H1 (cell line): ENCODE results near the gene OR2V1. TPM values are rescaled to one million over a fixed set of nuclear protein-coding genes. Genes with fewer than 3 reads are reported as not detected.

Source experiments
- RFX5 ChIP-seq: IDR thresholded peaks from 2 replicates; pipeline ENCODE4 v1.6.1; 2011; ENCODE audit warnings: low read depth, low read length, improper control_type of control experiment, borderline replicate concordance
- polyA plus RNA-seq, 7 experiments: library from polyadenylated mRNA; depleted of rRNA in 3 of 7; stranded (reverse) in 5 of 7; unstranded in 2 of 7; fragments of >200 nt in 5 of 7; fragments of 200-250 nt in 2 of 7; gene quantifications; 1 replicate in 5 of 7; 2 replicates in 1 of 7; 4 replicates in 1 of 7; pipeline versions ENCODE4 v1.2.1 to v1.2.3, GENCODE V29; 2011 to 2013; ENCODE audit warnings: missing spikeins in 2 of 7, mixed read lengths in 2 of 7
- total RNA-seq: library from RNA; stranded (reverse); fragmentation: NEBNext Ultra II Directional; extraction: Animal tissue kit (Norgen Biotek cat#: 25700); gene quantifications from 2 replicates; pipeline ENCODE4 v1.2.1, GENCODE V29; 2021
- TF ChIP-seq, protein P1 (sequence below): IDR thresholded peaks from 2 replicates; pipeline ENCODE4 v1.6.1; 2012; ENCODE audit warnings: low read length, inconsistent platforms
- TF ChIP-seq, protein P2 (sequence below): IDR thresholded peaks from 2 replicates; pipeline ENCODE4 v1.6.1; 2011; ENCODE audit warnings: low read length, improper control_type of control experiment
- TF ChIP-seq, protein P3 (sequence below): IDR thresholded peaks from 2 replicates; pipeline ENCODE4 v1.6.1; 2012; ENCODE audit warnings: inconsistent platforms

OR2V1 gene
- total and polyA plus RNA-seq, 2 of the 8 experiments (the other 6 are each of a cell fraction or from before 2014, with no cell fraction given): not detected

DNA sequence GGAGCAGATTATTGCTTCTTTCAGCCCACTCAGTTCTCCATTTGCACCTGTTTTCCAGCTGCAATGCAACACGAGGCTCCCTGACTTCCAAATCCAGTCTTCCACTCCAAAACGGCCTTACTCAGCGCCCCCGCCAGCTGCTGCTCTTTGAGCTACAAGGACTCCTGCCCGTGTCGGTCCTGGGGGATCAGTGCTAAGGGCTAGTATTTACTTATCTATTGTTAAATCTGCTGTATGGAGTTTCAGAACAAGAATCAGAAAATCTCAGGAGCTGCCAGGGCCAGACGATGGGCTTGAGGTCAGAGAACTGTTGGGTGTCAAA, 44.1 kb downstream of the OR2V1 start (continued):
- TF ChIP-seq, protein P1, sequence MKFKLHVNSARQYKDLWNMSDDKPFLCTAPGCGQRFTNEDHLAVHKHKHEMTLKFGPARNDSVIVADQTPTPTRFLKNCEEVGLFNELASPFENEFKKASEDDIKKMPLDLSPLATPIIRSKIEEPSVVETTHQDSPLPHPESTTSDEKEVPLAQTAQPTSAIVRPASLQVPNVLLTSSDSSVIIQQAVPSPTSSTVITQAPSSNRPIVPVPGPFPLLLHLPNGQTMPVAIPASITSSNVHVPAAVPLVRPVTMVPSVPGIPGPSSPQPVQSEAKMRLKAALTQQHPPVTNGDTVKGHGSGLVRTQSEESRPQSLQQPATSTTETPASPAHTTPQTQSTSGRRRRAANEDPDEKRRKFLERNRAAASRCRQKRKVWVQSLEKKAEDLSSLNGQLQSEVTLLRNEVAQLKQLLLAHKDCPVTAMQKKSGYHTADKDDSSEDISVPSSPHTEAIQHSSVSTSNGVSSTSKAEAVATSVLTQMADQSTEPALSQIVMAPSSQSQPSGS: no peak
- TF ChIP-seq RFX5: no peak
- TF ChIP-seq, protein P2, sequence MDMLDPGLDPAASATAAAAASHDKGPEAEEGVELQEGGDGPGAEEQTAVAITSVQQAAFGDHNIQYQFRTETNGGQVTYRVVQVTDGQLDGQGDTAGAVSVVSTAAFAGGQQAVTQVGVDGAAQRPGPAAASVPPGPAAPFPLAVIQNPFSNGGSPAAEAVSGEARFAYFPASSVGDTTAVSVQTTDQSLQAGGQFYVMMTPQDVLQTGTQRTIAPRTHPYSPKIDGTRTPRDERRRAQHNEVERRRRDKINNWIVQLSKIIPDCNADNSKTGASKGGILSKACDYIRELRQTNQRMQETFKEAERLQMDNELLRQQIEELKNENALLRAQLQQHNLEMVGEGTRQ: no peak
- TF ChIP-seq, protein P3, sequence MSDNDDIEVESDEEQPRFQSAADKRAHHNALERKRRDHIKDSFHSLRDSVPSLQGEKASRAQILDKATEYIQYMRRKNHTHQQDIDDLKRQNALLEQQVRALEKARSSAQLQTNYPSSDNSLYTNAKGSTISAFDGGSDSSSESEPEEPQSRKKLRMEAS: no peak
